Pulmonary artery endothelial cell (primary cell): Measurements from ENCODE around the gene AP1M1. TPM values are rescaled to one million over a fixed set of nuclear protein-coding genes. Genes with fewer than 3 reads are reported as not detected.

Experiments used
- total RNA-seq: library from RNA; depleted of rRNA; stranded (reverse); fragments of >200 nt; gene quantifications from 2 replicates; pipeline ENCODE4 v1.2.3, GENCODE V29; 2014

AP1M1 gene
- total RNA-seq, 1 donor from 2014 or later, result 67.3 TPM

Other genes with a start within 250 kb of the AP1M1 start
- gene OR10H4, start 248.9 kb upstream of the AP1M1 start, total RNA-seq, result not detected in 2 replicates
- gene TPM4, start 121.4 kb upstream of the AP1M1 start, total RNA-seq, result 788 and 800 TPM in 2 replicates
- 95.8 and 154 TPM in 2 replicates for gene RAB8A, start 86.0 kb upstream of the AP1M1 start, total RNA-seq
- gene HSH2D, start 54.2 kb upstream of the AP1M1 start, total RNA-seq, result not detected in 2 replicates
- not detected in 2 replicates for gene CIB3, start 24.4 kb upstream of the AP1M1 start, total RNA-seq
- gene FAM32A, start 12.5 kb upstream of the AP1M1 start, total RNA-seq, result 109 and 114 TPM in 2 replicates
- 6.0 and 7.9 TPM in 2 replicates for gene KLF2, start 126.9 kb downstream of the AP1M1 start, total RNA-seq